Suppressor macrophage treated with lipopolysaccharide for 1 hour (primary cell): Measurements from ENCODE around the gene FLACC1.
"Not testable (repeated sequence)": the region's sequence is repeated elsewhere in the genome, so short reads cannot be mapped to it uniquely, and the experiment has no call there.

Experiments used
- DNase-seq, 3 donors: peaks; one replicate each; pipeline ENCODE4 v3.0.0-alpha.2; 2020 to 2022

FLACC1 gene

GRCh38 chr2:201348758-201349157, 8.4 kb downstream of the FLACC1 start:
- DNase-seq = no peak

- DNase-seq = no peak
Measured at GRCh38 chr2:201347138-201347537, 10.0 kb downstream of the FLACC1 start.

- no peak for DNase-seq
Measured at GRCh38 chr2:201345625-201346213, 11.4 kb downstream of the FLACC1 start.

GRCh38 chr2:201344663-201345366, 12.3 kb downstream of the FLACC1 start:
- DNase-seq = no peak

- DNase-seq = no peak
Measured at GRCh38 chr2:201343559-201343958, 13.6 kb downstream of the FLACC1 start.

- no peak for DNase-seq
Measured at GRCh38 chr2:201342923-201343322, 14.2 kb downstream of the FLACC1 start.

- DNase-seq = no peak
Measured at GRCh38 chr2:201329409-201329808, 27.7 kb downstream of the FLACC1 start.

- no peak for DNase-seq
Measured at GRCh38 chr2:201327678-201328077, 29.5 kb downstream of the FLACC1 start.

GRCh38 chr2:201322772-201323171, 34.4 kb downstream of the FLACC1 start:
- no peak for DNase-seq

- DNase-seq = no peak
Measured at GRCh38 chr2:201320701-201321100, 36.4 kb downstream of the FLACC1 start.

GRCh38 chr2:201320257-201320656, 36.9 kb downstream of the FLACC1 start:
- DNase-seq = no peak

GRCh38 chr2:201319511-201319910, 37.6 kb downstream of the FLACC1 start:
- no peak for DNase-seq

GRCh38 chr2:201313362-201313761, 43.8 kb downstream of the FLACC1 start:
- DNase-seq = no peak

- no peak for DNase-seq
Measured at GRCh38 chr2:201308914-201309313, 48.2 kb downstream of the FLACC1 start.

- no peak for DNase-seq
Measured at GRCh38 chr2:201307876-201308275, 49.3 kb downstream of the FLACC1 start.

GRCh38 chr2:201299929-201300328, 57.2 kb downstream of the FLACC1 start:
- DNase-seq = not testable (repeated sequence)

GRCh38 chr2:201298462-201299052, 58.6 kb downstream of the FLACC1 start:
- DNase-seq = no peak

GRCh38 chr2:201290457-201291148, 66.5 kb downstream of the FLACC1 start:
- DNase-seq = not testable (repeated sequence)

GRCh38 chr2:201285499-201285898, 71.6 kb downstream of the FLACC1 start:
- no peak for DNase-seq

- DNase-seq = peak in 1 of 3 donors; percentile 39
Measured at GRCh38 chr2:201280191-201281040, 76.7 kb downstream of the FLACC1 start.

- no peak for DNase-seq
Measured at GRCh38 chr2:201279079-201279478, 78.1 kb downstream of the FLACC1 start.

- no peak for DNase-seq
Measured at GRCh38 chr2:201276511-201276910, 80.6 kb downstream of the FLACC1 start.

- DNase-seq = no peak
Measured at GRCh38 chr2:201275990-201276389, 81.2 kb downstream of the FLACC1 start.
